ENCODE data around the gene IL34. TPM values are rescaled to one million over a fixed set of nuclear protein-coding genes. Genes with fewer than 3 reads are reported as not detected.

IL34 gene
- total and polyA plus RNA-seq, 2 of the 13 experiments (the other 11 are each of a cell fraction or from before 2014, with no cell fraction given) = 1.2 to 1.3 TPM

- TF ChIP-seq IRF9 (CRISPR knock-in tag; IDR thresholded peaks at IDR 0.05; ENCODE audit: borderline replicate concordance) (no peak), ZNF646 (CRISPR knock-in tag; IDR thresholded peaks at IDR 0.05) (no peak), SMARCE1 (IDR thresholded peaks at IDR 0.05; ENCODE audit: borderline replicate concordance) (no peak), FIP1L1 (IDR thresholded peaks at IDR 0.05; ENCODE audit: borderline replicate concordance, insufficient read depth, low read depth, low read length) (no peak), ZSCAN20 (CRISPR knock-in tag; IDR thresholded peaks at IDR 0.05; ENCODE audit: borderline replicate concordance) (no peak; the same call in 1 of the 2 replicates), CENPX (CRISPR knock-in tag; IDR thresholded peaks at IDR 0.05) (no peak), RCOR2 (CRISPR knock-in tag; IDR thresholded peaks at IDR 0.05) (no peak), THAP9 (CRISPR knock-in tag; IDR thresholded peaks at IDR 0.05; ENCODE audit: borderline replicate concordance) (no peak), ATF2 (CRISPR knock-in tag; IDR thresholded peaks at IDR 0.05) (no peak), MZF1 (CRISPR knock-in tag; IDR thresholded peaks at IDR 0.05; ENCODE audit: borderline replicate concordance) (no peak), MTA1 (CRISPR knock-in tag; IDR thresholded peaks at IDR 0.05; ENCODE audit: borderline replicate concordance) (no peak), GLMP (CRISPR knock-in tag; IDR thresholded peaks at IDR 0.05; ENCODE audit: borderline replicate concordance) (no peak), SRF (IDR thresholded peaks at IDR 0.05; ENCODE audit: low read depth, low read length) (no peak), ZNF260 (CRISPR knock-in tag; IDR thresholded peaks at IDR 0.05; ENCODE audit: borderline replicate concordance, low read depth) (no peak)
Observed at GRCh38 chr16:70685061-70685937, 38.9 kb downstream of the IL34 start (continued).
